Measurements from ENCODE around the gene HID1.
"Not testable (repeated sequence)": the region's sequence is repeated elsewhere in the genome, so short reads cannot be mapped to it uniquely, and the experiment has no call there.

HID1 gene

DNA sequence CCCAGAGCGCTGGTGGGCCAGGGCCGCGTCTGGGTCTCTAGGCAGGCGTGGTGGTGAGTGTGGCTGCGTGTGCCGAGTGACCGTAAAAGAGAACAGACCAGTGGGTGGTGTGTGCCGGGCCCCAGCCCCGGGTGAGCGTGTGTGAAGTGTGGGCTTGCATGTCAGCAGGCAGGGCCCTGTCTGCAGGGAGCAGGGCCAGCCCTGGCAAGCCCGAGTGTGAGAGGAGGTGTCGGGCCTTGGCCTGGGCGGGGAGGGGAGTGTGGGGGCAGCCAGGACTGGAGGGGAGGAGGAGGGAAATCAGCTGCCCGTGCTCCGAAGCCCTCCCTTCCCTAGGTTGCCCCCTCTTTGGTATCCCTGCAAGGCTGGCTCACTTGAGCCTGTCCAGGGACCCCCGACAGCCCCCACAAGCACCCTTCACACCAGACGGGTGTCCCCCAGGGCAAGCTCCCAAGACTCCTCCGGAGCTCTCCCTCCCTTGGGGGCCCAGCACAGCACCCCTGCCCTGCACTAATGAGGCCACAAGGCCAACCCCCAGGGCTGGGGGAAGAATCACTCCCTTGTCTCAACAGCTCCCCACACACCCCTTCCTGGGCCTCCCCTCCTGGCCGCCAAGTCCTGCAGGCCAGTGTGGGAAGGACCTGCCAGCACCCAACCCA lies 51.4 kb downstream of the HID1 start:
- DNase-seq, result no peak

DNA sequence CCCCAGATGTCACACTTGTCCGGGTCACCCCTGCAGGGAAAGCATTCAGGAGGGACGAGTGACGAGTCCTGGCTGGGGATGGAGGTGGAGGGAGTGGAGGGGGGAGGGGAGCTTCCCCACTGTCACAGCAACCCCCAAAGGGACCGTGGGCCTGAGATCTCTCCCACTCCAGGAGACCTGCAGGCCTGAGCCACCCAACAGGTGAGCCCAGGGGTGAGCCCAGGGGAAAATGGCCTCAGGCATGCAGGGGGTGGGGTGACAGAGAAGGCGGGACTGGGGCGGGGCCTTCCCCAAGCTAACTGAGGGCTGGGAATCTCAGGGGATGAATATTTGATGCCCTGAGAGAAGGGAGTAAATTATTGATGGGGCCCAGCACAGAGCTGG lies 51.9 kb downstream of the HID1 start:
- DNase-seq, result no peak

DNA sequence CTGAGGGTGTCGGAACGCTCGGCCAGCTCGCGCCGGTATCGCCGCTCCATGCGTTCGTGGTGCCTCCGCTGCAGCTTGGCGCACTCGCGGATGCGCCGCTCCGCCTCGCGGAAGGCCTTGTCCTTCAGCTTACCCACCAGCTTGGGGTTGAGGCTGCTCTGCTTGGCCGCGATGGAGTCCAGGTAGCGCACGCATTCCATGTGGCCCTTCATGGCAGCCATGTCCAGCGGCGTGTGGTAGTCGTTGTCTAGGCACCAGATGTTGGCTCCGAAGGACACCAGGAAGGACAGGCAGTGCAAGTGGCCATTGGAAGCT lies 52.3 kb downstream of the HID1 start:
- no peak for DNase-seq

DNA sequence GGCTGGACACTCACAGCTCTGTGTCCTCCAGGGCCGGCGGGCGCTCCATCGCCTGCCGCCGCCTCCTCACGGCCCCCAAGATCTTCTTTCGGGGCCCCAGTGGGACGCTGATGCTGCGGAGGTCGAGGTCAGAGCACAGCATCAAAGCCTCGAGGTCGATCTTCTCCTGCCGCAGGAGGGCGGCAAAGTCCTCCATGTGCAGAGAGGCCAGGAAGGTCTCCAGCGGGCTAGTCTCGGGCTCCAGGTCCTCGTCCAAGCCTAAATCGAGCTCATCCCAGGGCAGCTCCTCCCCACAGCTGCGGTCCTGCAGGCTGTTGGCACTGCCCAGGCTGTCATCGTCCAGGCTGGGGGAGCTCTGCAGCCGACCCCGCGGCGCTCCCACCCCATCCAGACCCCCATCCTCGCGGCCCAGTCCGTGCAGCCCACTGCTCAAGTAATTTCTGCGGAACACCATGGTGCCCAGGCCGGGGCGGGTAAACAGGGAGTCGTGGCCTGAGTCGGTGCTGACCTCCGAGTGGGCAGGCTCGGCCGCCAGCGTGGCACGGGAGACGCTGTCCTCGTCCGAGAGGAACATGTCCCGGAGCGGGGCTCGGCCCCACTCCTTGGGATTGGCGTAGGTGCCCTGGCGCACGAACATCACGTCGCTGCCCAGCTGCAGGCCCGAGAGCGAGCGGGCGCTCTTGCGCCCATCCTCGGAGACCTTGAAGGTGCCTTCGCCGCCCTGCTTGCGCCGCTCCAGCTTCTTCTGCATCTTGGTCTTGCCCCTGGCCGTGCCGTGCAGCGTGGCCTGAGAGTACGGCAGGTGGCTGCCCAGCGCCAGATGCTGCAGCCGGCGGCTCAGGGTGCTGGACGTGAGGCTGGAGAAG lies 52.9 kb downstream of the HID1 start:
- no peak for DNase-seq

DNA sequence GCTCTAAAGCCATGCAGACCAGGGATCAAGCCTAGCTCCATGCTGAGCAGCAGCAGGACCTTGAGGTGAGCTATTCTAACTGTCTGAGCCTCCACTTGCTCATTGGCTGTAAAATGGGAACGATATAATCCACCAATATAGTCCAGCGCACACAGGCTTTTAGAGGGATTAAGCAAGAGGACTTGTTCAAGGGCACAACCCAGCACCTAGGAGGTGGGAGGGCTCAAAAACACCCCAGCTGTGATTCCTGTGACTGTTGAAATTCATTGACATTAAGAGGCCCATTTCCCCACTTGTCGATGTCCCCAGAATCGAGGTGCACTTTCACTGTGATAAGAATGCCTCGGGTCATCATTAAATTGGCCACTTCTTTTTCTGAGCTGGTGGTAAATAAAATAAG lies 53.7 kb downstream of the HID1 start:
- DNase-seq, result no peak

DNA sequence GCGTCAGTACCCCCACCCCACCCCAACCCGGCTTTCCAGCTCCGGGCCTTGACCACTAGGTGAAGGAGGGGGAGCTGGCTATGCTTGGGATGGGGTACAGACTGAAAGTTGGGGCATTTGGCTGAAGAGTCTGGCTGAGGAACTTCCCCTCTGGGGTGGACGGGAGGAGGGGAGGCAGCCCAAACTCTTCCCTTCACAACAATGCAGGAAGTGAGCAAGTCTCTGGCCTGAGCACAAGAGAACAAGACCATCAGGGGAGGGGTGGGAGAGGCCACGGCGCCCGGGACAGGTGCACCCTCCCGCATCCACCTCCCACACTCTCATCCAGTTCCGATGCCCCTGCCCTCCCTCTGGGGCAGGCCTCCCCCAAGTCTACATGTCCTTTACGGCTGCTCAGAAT lies 55.1 kb downstream of the HID1 start:
- no peak for DNase-seq

DNA sequence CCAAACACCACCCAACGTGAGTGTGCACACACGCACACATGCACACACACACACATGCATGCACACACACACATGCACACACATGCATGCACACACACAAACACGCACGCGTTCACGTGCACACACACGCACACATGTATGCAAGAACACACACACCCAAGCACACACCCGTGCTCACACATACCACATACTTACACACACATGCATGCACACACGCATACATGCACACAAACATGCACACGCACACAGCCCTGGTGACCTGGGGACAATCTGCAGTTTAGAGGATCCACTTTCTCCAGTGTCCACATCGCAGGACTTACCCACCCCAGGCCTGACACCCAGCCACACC lies 55.7 kb downstream of the HID1 start:
- DNase-seq, result no peak

DNA sequence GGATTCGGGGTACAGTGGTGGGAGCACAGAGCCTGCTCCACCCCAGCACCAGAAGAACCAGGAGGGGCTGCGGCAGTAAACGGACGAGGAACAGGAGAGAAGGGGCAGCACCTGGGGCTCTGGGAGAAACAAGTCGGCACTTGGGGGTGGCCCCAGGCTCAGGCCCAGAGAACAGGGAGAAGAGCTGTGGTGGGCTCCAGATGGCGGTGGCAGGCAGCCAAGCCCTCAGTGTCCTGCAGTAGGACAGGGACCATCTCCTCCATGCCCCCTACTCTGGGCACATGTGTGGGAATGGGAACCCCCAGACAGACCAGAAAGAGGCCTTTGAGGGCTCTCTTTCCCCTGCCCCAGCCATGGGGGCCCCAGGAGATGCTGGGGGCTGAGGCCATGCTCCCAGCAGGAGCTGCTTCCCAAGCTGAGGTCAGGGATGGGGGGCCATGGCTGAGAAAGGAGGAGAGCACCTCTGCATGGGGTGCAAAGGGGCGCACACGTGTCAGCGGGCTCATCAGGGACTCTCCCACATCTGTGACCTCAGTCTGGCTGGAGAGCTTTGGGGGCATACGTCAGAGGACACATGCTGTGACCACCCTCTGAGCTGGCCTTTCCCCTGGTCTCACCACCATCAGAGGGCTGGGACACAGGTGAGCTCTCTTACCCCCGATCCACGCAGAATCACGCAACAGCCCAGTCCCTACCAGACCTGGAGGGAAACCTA lies 56.3 kb downstream of the HID1 start:
- no peak for DNase-seq

DNA sequence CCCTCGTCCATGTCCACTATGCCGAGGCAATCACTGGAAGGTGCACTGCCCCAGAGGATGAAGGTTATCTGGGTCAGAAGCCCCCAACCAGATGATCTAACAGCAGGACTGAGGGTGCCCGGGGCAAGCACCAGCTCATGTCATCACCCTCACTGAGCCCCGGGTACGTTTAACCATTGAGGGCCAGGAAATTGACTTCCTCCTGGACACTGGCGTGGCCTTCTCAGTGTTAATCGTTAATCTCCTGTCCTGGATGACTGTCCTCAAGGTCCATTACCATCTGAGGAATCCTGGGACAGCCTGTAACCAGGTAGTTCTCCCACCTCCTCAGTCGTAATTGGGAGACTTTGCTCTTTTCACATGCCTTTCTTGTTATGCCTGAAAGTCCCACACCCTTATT lies 61.1 kb downstream of the HID1 start:
- DNase-seq, result not testable (repeated sequence)

DNA sequence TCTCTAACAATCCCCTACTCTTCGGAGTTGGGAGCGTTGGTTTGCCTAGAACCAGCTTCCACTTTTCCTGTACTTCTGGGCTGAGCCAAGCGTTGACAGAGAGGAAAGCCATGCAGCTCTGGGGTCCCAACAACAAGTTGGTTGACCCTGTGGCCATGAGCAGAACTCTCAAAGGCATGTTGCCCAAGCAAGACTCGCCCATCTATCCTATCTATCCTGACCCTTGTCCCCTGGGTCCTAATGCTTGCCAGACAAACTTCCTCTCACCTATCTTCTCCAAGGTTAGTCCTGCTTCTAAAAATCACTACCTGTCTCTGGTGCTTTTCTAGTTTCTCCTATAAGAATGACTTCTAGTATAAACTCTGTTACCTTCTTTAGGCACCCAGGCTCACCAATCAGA lies 63.5 kb downstream of the HID1 start:
- DNase-seq, result not testable (repeated sequence)

DNA sequence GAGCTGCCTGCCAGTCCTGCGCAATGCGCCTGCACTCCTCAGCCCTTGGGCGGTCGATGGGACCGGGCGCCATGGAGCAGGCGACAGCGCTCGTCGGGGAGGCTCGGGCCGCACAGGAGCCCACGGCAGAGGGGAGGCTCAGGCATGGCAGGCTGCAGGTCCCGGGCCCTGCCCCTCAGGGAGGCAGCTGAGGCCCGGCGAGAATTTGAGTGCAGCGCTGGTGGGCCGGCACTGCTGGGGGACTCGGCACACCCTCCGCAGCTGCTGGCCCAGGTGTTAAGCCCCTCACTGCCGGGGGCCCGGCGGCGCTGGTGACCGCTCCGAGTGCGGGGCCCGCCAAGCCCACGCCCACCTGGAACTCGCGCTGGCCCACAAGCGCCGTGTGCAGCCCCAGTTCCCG lies 65.5 kb downstream of the HID1 start:
- DNase-seq, result no peak

DNA sequence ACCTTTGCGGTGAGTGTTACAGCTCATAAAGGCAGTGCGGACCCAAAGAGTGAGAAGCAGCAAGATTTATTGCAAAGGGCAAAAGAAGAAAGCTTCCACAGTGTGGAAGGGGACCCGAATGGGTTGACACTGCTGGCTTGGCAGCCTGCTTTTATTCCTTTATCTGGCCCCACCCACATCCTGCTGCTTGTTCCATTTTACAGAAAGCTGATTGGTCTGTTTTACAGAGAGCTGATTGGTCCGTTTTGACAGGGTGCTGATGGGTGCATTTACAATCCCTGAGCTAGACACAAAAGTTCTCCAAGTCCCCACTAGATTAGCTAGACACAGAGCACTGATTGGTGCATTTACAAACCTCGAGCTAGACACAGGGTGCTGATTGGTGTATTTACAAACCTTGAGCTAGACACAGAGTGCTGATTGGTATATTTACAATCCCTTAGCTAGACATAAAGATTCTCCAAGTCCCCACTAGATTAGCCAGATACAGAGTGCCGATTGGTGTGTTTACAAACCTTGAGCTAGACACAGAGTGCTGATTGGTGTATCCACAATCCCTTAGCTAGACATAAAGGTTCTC lies 66.3 kb downstream of the HID1 start:
- not testable (repeated sequence) for DNase-seq

DNA sequence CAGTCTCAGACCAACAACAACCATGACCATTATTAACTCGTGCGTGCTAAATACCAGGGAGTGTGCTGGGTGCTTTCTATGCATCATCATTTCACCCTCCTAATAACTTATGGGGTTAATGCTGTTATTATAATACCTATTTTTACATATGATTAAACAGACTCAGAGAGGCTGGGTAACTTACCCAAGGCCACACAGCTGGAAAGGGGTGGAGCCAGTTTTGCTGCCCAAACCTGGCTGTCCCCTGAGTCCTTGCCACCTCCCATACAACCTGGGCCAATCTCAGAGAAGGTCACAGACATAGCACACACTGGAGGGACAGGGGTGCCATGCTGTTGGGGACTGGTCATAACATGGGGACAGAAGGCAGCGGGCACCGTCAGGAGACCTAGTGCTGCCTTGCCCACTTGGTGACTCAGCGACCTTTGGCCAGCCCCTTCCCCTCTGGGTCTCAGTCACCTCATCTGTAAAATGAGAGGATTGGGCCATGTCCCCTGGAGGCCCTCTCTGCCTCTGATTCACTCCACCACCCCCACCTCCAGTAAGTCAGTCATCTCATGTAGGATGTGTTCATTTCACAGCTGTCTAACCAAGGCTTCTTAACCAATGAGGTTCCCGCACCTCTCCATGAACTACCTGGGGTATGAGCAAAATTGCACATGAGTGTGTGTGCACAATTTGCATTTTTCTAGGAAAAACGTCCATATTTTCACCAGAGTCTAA lies 67.7 kb downstream of the HID1 start:
- DNase-seq, result no peak

DNA sequence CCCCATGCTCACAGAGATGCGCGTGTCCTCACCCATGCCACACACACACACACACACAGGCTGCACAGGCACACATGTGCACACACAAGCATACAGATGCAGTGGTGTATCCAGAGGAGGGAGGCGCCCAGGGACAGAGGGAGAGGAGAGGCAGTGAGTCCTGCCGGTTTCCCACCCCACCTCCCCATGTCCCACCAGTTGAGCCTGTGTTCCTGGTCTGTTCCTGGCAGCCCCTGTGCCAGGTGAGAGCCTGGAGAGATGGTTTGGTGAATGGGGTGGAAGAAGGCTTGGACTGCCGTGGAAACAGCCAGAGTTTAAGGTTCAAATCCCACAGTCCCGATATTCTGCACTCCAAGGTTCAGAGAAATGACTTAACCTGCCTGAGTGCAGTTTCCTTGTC lies 68.9 kb downstream of the HID1 start:
- no peak for DNase-seq

DNA sequence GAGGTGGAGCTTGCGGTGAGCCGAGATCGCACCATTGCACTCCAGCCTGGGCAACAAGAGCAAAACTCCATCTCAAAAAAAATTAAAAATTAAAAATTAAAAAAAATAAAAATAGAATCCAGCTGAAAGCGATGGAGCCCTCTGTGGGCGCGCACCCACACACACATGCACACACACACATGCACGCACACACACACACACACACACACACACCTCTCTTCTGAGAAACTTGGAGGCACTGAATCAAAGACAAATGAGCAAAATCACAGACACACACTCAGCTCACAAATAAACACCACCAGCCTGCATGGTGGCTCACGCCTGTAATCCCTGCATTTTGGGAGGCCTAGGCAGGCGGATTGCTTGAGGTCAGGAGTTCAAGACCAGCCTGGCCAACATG lies 69.5 kb downstream of the HID1 start:
- no peak for DNase-seq

DNA sequence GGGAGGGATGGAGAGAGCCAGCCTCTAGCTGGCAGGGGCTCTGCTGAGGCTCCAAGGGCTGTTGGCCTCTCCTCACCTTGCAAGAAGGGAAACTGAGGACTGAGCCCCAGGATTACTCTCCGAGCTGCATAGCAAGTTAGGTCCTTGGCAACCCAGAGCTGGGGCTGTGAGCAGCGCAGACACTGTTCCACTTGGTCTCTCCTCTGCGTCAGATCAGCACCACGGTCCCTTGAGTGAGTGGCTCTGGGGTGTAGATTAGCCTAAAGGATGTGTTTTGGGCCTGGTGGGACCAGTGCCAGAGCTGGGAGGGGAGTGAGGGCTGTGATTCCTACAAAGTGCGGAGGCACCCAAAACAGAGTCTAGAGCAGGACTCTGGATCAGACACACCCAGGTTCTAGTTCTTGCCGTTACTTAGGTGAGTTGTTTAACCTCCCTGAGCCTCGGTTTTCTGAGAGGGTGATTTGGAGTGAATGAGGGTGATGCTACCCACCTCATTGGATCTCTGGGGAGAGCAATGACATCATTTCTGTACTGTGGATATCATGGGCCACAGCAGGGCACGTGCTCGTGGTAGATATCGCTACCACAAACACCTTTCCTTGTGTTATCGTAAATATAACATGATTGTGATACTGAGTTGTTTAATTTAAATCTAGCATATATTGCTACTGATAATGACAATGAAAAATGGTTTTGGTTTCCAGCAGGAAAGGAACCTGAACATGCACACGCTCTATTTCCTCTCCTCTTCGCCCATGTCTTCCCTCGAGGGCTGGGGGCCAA lies 71.0 kb downstream of the HID1 start:
- DNase-seq, result no peak
